CD14-positive monocyte (primary cell): ENCODE measurements around the gene PRKCA. TPM values are rescaled to one million over a fixed set of nuclear protein-coding genes. Genes with fewer than 3 reads are reported as not detected.

Source experiments
- DNase-seq, 3 donors: peaks; one replicate each; pipeline ENCODE4 v3.0.0-alpha.2; 2011 to 2022
- H2AFZ ChIP-seq: 2 replicates; pipeline ENCODE4 v1.6.0; 2012; ENCODE audit warnings: mild to moderate bottlenecking, low read depth, low read length, inconsistent platforms; ENCODE audit not compliant: insufficient read depth, poor library complexity, severe bottlenecking
- H3K27ac ChIP-seq, 2 donors: 1 replicate in 1 of 2; 2 replicates in 1 of 2; pipeline ENCODE4 v1.5.1; 2012 to 2013; ENCODE audit warnings: low read length in 2 of 2, control low read depth in 1 of 2, inconsistent platforms in 1 of 2, low read depth in 1 of 2, mild to moderate bottlenecking in 1 of 2
- H3K27me3 ChIP-seq, 2 donors: one replicate each; pipeline versions ENCODE4 v1.6.0 to v1.6.1; 2011 to 2013; ENCODE audit warnings: low read length in 2 of 2; ENCODE audit not compliant: control insufficient read depth in 2 of 2, insufficient read depth in 2 of 2
- H3K36me3 ChIP-seq, 2 donors: replicated peaks in 1 of 2; 1 replicate in 1 of 2; 2 replicates in 1 of 2; pipeline versions ENCODE4 v1.5.1 to v1.6.1; 2012 to 2013; ENCODE audit warnings: low read length in 2 of 2, control low read depth in 1 of 2, inconsistent platforms in 1 of 2, mild to moderate bottlenecking in 1 of 2; ENCODE audit not compliant: insufficient read depth in 2 of 2, control insufficient read depth in 1 of 2
- H3K4me1 ChIP-seq, 2 donors: 1 replicate in 1 of 2; 2 replicates in 1 of 2; pipeline versions ENCODE4 v1.5.1 to v1.6.1; 2012 to 2013; ENCODE audit warnings: low read length in 2 of 2, control low read depth in 1 of 2, inconsistent platforms in 1 of 2, mild to moderate bottlenecking in 1 of 2, moderate library complexity in 1 of 2; ENCODE audit not compliant: insufficient read depth in 2 of 2, control insufficient read depth in 1 of 2
- H3K4me2 ChIP-seq: replicated peaks from 2 replicates; pipeline ENCODE3; 2012; ENCODE audit warnings: low read length, moderate library complexity, mild to moderate bottlenecking; ENCODE audit not compliant: poor library complexity, severe bottlenecking; ENCODE audit errors: extremely low read depth
- H3K4me3 ChIP-seq, 3 experiments: fragments of 200-600 bp in 1 of 3; sonication (generic) in 1 of 3; replicated peaks in 1 of 3; 1 replicate in 2 of 3; 2 replicates in 1 of 3; pipeline ENCODE4 v1.5.1; 2011 to 2013; ENCODE audit warnings: low read length in 3 of 3, mild to moderate bottlenecking in 3 of 3, control low read depth in 2 of 3, low read depth in 2 of 3, inconsistent platforms in 1 of 3, moderate library complexity in 1 of 3
- H3K79me2 ChIP-seq: 2 replicates; pipeline ENCODE4 v1.6.0; 2012; ENCODE audit warnings: mild to moderate bottlenecking, control low read depth, inconsistent platforms, low read length, moderate library complexity; ENCODE audit not compliant: insufficient read depth
- H3K9ac ChIP-seq: 2 replicates; pipeline ENCODE4 v1.6.0; 2017; ENCODE audit warnings: low read length, mild to moderate bottlenecking; ENCODE audit not compliant: insufficient read depth, poor library complexity, severe bottlenecking
- H3K9me3 ChIP-seq, 2 donors: replicated peaks in 1 of 2; 1 replicate in 1 of 2; 2 replicates in 1 of 2; pipeline versions ENCODE4 v1.5.1 to v1.6.1; 2012 to 2013; ENCODE audit warnings: low read length in 2 of 2, control low read depth in 1 of 2; ENCODE audit not compliant: control insufficient read depth in 1 of 2, insufficient read depth in 1 of 2
- H4K20me1 ChIP-seq: 2 replicates; pipeline ENCODE4 v1.6.0; 2012; ENCODE audit warnings: mild to moderate bottlenecking, low read length, control low read depth, moderate library complexity; ENCODE audit not compliant: insufficient read depth
- H3K27ac Mint-ChIP-seq, 7 donors: one replicate each; pipeline ENCODE4 v1.8.0; 2020; ENCODE audit warnings: mild to moderate bottlenecking in 7 of 7, mixed read lengths in 7 of 7, moderate library complexity in 6 of 7, inconsistent platforms in 2 of 7
- H3K27me3 Mint-ChIP-seq, 3 donors: one replicate each; pipeline ENCODE4 v1.8.0; 2021 to 2022; ENCODE audit warnings: low read depth in 3 of 3, mild to moderate bottlenecking in 3 of 3, mixed read lengths in 3 of 3, moderate library complexity in 3 of 3, inconsistent platforms in 1 of 3
- H3K36me3 Mint-ChIP-seq, 2 donors: one replicate each; pipeline ENCODE4 v1.8.0; 2020; ENCODE audit warnings: mixed read lengths in 2 of 2, inconsistent platforms in 1 of 2, mild to moderate bottlenecking in 1 of 2
- H3K4me1 Mint-ChIP-seq: one replicate; pipeline ENCODE4 v1.8.0; 2020; ENCODE audit warnings: mild to moderate bottlenecking, mixed read lengths
- H3K4me3 Mint-ChIP-seq, 2 donors: one replicate each; pipeline ENCODE4 v1.8.0; 2020; ENCODE audit warnings: mild to moderate bottlenecking in 2 of 2, mixed read lengths in 2 of 2, moderate library complexity in 1 of 2
- H3K9me3 Mint-ChIP-seq, 7 donors: one replicate each; pipeline ENCODE4 v1.8.0; 2020 to 2022; ENCODE audit warnings: mixed read lengths in 7 of 7, mild to moderate bottlenecking in 6 of 7, moderate library complexity in 6 of 7, inconsistent platforms in 2 of 7
- WGBS: methylation state at CpG from one replicate; pipeline ENCODE4 v1.1.5; 2013; ENCODE audit warnings: missing lambda C conversion rate; ENCODE audit not compliant: insufficient coverage; 5-methylcytosine and 5-hydroxymethylcytosine counted together
- intact Hi-C, 2 donors: fragments of 100-400 bp; cut with micrococcal nuclease; formaldehyde crosslinking; loops; one replicate each; pipeline versions ENCODE4 v1.15.0 to v1.15.1; 2023
- polyA plus RNA-seq, 3 donors: library from polyadenylated mRNA; depleted of rRNA in 1 of 3; unstranded in 2 of 3; stranded (reverse) in 1 of 3; fragments of 300-500 nt in 2 of 3; fragments of >200 nt in 1 of 3; fragmentation: Illumina TruSeq in 2 of 3; gene quantifications; 1 replicate in 2 of 3; 2 replicates in 1 of 3; pipeline ENCODE4 v1.2.3, GENCODE V29; 2012 to 2021
- TF ChIP-seq, protein P1 (sequence below): fragments of 200-600 bp; IDR thresholded peaks from one replicate; pipeline ENCODE4 v1.8.0; 2022; ENCODE audit warnings: antibody characterized with exemption, mild to moderate bottlenecking

The PRKCA gene
- polyA plus RNA-seq, 3 donors, result 0.22 to 7.1 (median 0.30) TPM

DNA sequence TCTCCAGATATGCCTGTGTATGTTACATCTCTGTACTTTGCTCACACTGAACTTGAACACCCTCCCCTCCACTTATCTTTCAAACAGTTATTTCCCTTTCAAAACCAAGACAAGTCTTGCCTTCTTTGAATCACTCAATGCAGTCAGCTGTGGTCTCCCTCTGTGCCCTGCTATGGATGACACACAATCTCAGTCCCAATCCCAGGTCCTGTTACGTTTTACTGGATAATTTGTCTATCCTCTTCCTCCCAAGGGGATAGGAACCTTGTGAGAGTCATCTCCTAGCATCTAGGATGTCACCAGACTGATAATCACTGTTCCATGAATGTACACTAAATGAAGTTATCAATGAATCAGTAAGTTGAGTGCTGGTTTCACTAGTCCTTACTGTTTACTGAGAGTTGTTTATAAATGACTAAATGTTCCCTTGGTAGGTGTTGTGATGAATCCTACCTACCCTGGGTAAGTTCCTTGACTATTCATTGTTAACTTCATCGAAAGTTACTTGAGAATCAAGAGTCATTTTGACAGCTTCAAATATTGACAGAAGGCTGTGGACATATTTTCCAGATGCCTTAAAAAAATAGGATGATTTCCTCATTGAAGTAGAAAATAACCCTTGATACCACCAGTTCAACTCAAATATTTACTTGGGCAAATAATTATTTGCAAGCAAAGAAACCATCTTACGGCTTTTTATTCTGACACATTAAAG is 244.9 kb downstream of the PRKCA start:
- intact Hi-C loops, result loop anchor here in 1 of 2 donors (10.0 kb wide), 1 partner anchor 223 kb away; no protein-coding TSS in a partner anchor
- Mint-ChIP-seq H3K4me1 (peaks cover 21% of the 10 kb centered on the region), H3K36me3 (peaks cover 6 to 16% of the 10 kb centered on the region in 2 donors), H3K27me3 (peaks cover 0 to 3% (median 0%) of the 10 kb centered on the region in 3 donors), H3K4me3 (no peak overlapping the region), H3K9me3 (peaks cover 4 to 36% (median 18%) of the 10 kb centered on the region in 7 donors), H3K27ac (peak overlapping the region in 2 of 7 donors; percentile 26 to 47)
- Histone ChIP-seq H2AFZ (no peak overlapping the region), H3K4me3 (no peak overlapping the region), H3K79me2 (no peaks in the 10 kb centered on the region), H3K36me3 (no peaks in the 10 kb centered on the region), H3K27me3 (no peaks in the 10 kb centered on the region), H3K27ac (peak overlapping the region in 1 of 2 donors; percentile 46), H3K4me1 (peaks cover 15 to 19% of the 10 kb centered on the region in 2 donors), H3K9ac (no peak overlapping the region), H4K20me1 (no peaks in the 10 kb centered on the region), H3K9me3 (peaks cover 5 to 24% of the 10 kb centered on the region in 2 donors), H3K4me2 (no peak overlapping the region)
- WGBS, result 100% methylated on average over 1 of the region's 3 CpGs
- TF ChIP-seq, protein P1, sequence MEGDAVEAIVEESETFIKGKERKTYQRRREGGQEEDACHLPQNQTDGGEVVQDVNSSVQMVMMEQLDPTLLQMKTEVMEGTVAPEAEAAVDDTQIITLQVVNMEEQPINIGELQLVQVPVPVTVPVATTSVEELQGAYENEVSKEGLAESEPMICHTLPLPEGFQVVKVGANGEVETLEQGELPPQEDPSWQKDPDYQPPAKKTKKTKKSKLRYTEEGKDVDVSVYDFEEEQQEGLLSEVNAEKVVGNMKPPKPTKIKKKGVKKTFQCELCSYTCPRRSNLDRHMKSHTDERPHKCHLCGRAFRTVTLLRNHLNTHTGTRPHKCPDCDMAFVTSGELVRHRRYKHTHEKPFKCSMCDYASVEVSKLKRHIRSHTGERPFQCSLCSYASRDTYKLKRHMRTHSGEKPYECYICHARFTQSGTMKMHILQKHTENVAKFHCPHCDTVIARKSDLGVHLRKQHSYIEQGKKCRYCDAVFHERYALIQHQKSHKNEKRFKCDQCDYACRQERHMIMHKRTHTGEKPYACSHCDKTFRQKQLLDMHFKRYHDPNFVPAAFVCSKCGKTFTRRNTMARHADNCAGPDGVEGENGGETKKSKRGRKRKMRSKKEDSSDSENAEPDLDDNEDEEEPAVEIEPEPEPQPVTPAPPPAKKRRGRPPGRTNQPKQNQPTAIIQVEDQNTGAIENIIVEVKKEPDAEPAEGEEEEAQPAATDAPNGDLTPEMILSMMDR, result no peak
- no peak for DNase-seq

DNA sequence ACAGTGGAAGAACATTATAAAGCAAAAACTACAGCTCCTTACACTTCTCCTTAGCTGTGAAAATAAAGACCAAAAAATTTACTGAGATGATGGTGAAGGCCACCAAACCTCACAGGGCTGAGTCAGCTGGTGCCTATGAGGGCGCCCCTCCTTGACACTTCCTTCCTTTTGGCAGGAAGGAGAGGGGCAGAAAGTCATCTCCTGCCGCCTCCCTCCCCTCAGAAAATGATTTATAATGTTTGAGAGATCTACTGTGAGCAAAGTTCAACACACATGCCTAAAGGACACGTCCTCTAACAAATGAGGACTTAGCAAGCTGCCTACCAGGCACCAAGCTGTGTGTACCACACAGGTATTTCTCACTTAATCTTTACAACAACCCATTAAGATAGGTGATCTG is 245.7 kb downstream of the PRKCA start:
- H3K27me3 ChIP-seq, result no peaks in the 10 kb centered on the region
- Mint-ChIP-seq H3K27ac (peak overlapping the region in 2 of 7 donors; percentile 30 to 65), H3K9me3 (peaks cover 8 to 41% (median 24%) of the 10 kb centered on the region in 7 donors), H3K4me3 (no peak overlapping the region), H3K36me3 (peaks cover 9 to 20% of the 10 kb centered on the region in 2 donors), H3K27me3 (peaks cover 0 to 2% (median 0%) of the 10 kb centered on the region in 3 donors), H3K4me1 (peaks cover 21% of the 10 kb centered on the region)
- no peak for DNase-seq
- H4K20me1 ChIP-seq, result no peaks in the 10 kb centered on the region
- no CpG with 5 or more reads among the region's 3 CpGs for whole genome bisulfite sequencing
- peaks cover 10 to 32% of the 10 kb centered on the region in 2 donors for H3K9me3 ChIP-seq
- no peak overlapping the region for H3K9ac ChIP-seq
- H3K4me1 ChIP-seq, result peaks cover 15 to 19% of the 10 kb centered on the region in 2 donors
- no peaks in the 10 kb centered on the region for H3K79me2 ChIP-seq
- H3K4me2 ChIP-seq, result peak overlapping the region; percentile 30
- intact Hi-C loops, result loop anchor here in 1 of 2 donors (10.0 kb wide), 1 partner anchor 223 kb away; no protein-coding TSS in a partner anchor
- H3K27ac ChIP-seq, result peak overlapping the region in 1 of 2 donors; percentile 46
- peak overlapping the region in 1 of 3 experiments; percentile 31 for H3K4me3 ChIP-seq
- TF ChIP-seq, protein P1, result no peak
- H2AFZ ChIP-seq, result no peak overlapping the region
- no peaks in the 10 kb centered on the region for H3K36me3 ChIP-seq
